Thoracic aorta (tissue), 2 donors: Measurements from ENCODE around the gene COL20A1. TPM values are rescaled to one million over a fixed set of nuclear protein-coding genes. Genes with fewer than 3 reads are reported as not detected.

Experiments
- ATAC-seq: fragments of 150-250 bp; one replicate; pipeline ENCODE4 v1.8.0; 2017; ENCODE audit warnings: low read depth; ENCODE audit not compliant: insufficient number of reproducible peaks, low FRiP score
- DNase-seq: peaks from one replicate; pipeline ENCODE4 v3.0.0-alpha.2; 2020; ENCODE audit warnings: low spot score
- H3K27ac ChIP-seq, 2 donors: fragments of 200-600 bp; sonication (generic); 1 replicate in 1 of 2; 2 replicates in 1 of 2; pipeline ENCODE4 v1.5.1; 2016; ENCODE audit warnings: mild to moderate bottlenecking in 2 of 2, moderate library complexity in 2 of 2
- H3K27me3 ChIP-seq: fragments of 200-600 bp; sonication (generic); replicated peaks from 2 replicates; pipeline ENCODE4 v1.6.0; 2016; ENCODE audit warnings: mild to moderate bottlenecking; ENCODE audit not compliant: insufficient read depth
- H3K36me3 ChIP-seq: fragments of 200-600 bp; sonication (generic); one replicate; pipeline ENCODE4 v1.5.1; 2016
- H3K4me1 ChIP-seq, 2 donors: fragments of 200-600 bp; sonication (generic); 1 replicate in 1 of 2; 2 replicates in 1 of 2; pipeline versions ENCODE4 v1.5.1 to v1.6.0; 2016; ENCODE audit warnings: low read depth in 2 of 2, mild to moderate bottlenecking in 1 of 2; ENCODE audit not compliant: control insufficient read depth in 1 of 2
- H3K4me3 ChIP-seq: fragments of 200-600 bp; sonication (generic); 2 replicates; pipeline ENCODE4 v1.5.1; 2016; ENCODE audit warnings: mild to moderate bottlenecking
- H3K9me3 ChIP-seq: fragments of 200-600 bp; sonication (generic); 2 replicates; pipeline ENCODE4 v1.5.1; 2016
- CTCF ChIP-seq: fragments of 200-600 bp; sonication (generic); IDR thresholded peaks from one replicate; pipeline ENCODE4 v1.5.1; 2019; ENCODE audit warnings: antibody characterized with exemption
- total RNA-seq, 2 donors: library from RNA; depleted of rRNA; stranded (reverse); fragments of >200 nt; gene quantifications; one replicate each; pipeline versions ENCODE4 v1.1.0 to v1.2.3, GENCODE V29; 2016

COL20A1 gene
- total RNA-seq, 2 donors from 2014 or later = not detected

GRCh38 chr20:63270606-63271325, 22.2 kb upstream of the COL20A1 start:
- DNase-seq (no peak), ATAC-seq (no peak)
- TF ChIP-seq CTCF = no peak
- peaks cover 17 to 25% of the 10 kb centered on the region in 2 donors for H3K4me1 ChIP-seq
- no peak overlapping the region for H3K4me3 ChIP-seq
- H3K36me3 ChIP-seq = peaks cover under 1% of the 10 kb centered on the region
- H3K9me3 ChIP-seq = no peaks in the 10 kb centered on the region
- H3K27me3 ChIP-seq = no peaks in the 10 kb centered on the region
- H3K27ac ChIP-seq = no peak overlapping the region

- DNase-seq (peak; percentile 67), ATAC-seq (peak; percentile 50)
- H3K4me1 ChIP-seq = peaks cover 17 to 25% of the 10 kb centered on the region in 2 donors
- peak within 1 kb of the TSS in 1 of 2 donors; percentile 43 for H3K27ac ChIP-seq
- H3K9me3 ChIP-seq = no peaks in the 10 kb centered on the region
- no peak for TF ChIP-seq CTCF
- peak within 1 kb of the TSS; percentile 93 for H3K4me3 ChIP-seq
- H3K36me3 ChIP-seq = peaks cover 10% of the 10 kb centered on the region
- no peaks in the 10 kb centered on the region for H3K27me3 ChIP-seq
Observed at GRCh38 chr20:63272105-63273058, 20.6 kb upstream of the COL20A1 start, which contains the start of gene ARFGAP1. TSS of gene ARFGAP1 (plus strand) at chr20:63272813. CDS start at chr20:63275581, 2,768 bp downstream.

GRCh38 chr20:63273059-63273579, 19.9 kb upstream of the COL20A1 start:
- Histone ChIP-seq H3K4me3 (peak overlapping the region; percentile 93), H3K36me3 (peaks cover 15% of the 10 kb centered on the region), H3K27ac (peak overlapping the region in 1 of 2 donors; percentile 43), H3K9me3 (no peaks in the 10 kb centered on the region), H3K27me3 (no peaks in the 10 kb centered on the region), H3K4me1 (peaks cover 17 to 25% of the 10 kb centered on the region in 2 donors)
- ATAC-seq = no peak
- TF ChIP-seq CTCF = no peak
- no peak for DNase-seq

- DNase-seq (no peak), ATAC-seq (no peak)
- Histone ChIP-seq H3K27me3 (no peaks in the 10 kb centered on the region), H3K36me3 (peaks cover 21% of the 10 kb centered on the region), H3K9me3 (no peaks in the 10 kb centered on the region), H3K27ac (no peak overlapping the region), H3K4me3 (peak overlapping the region; percentile 93), H3K4me1 (peaks cover 17 to 25% of the 10 kb centered on the region in 2 donors)
- TF ChIP-seq CTCF = no peak
Observed at GRCh38 chr20:63273635-63274380, 19.2 kb upstream of the COL20A1 start.
